Skeletal muscle satellite cell (primary cell): ENCODE data around the gene IGSF9.

Experiments used
- H3K27me3 ChIP-seq: 2 replicates; pipeline ENCODE4 v1.7.0; 2013; ENCODE audit warnings: low read length; ENCODE audit not compliant: control insufficient read depth, insufficient read depth
- H3K36me3 ChIP-seq: 2 replicates; pipeline ENCODE4 v1.7.0; 2013; ENCODE audit warnings: mild to moderate bottlenecking, control low read depth, low read length; ENCODE audit not compliant: insufficient read depth
- H3K4me1 ChIP-seq: 2 replicates; pipeline ENCODE4 v1.7.0; 2013; ENCODE audit warnings: low read length; ENCODE audit not compliant: control insufficient read depth, insufficient read depth
- H3K4me2 ChIP-seq: 2 replicates; pipeline ENCODE4 v1.7.0; 2013; ENCODE audit warnings: mild to moderate bottlenecking, low read length
- H3K4me3 ChIP-seq: 2 replicates; pipeline ENCODE4 v1.7.0; 2013; ENCODE audit warnings: low read length
- H3K9ac ChIP-seq: 2 replicates; pipeline ENCODE4 v1.7.0; 2013; ENCODE audit warnings: mild to moderate bottlenecking, low read depth, low read length, moderate library complexity
- H3K9me3 ChIP-seq: replicated peaks from 2 replicates; pipeline ENCODE4 v1.7.0; 2013; ENCODE audit warnings: mild to moderate bottlenecking, control low read depth, low read length

IGSF9 gene

GRCh38 chr1:159896546-159896930, 48.9 kb downstream of the IGSF9 start:
- H3K4me3 ChIP-seq: no peak overlapping the region
- H3K4me2 ChIP-seq: no peak overlapping the region
- H3K9ac ChIP-seq: no peak overlapping the region
- H3K36me3 ChIP-seq: no peaks in the 10 kb centered on the region
- peaks cover 3% of the 10 kb centered on the region for H3K4me1 ChIP-seq
- no peaks in the 10 kb centered on the region for H3K9me3 ChIP-seq
- H3K27me3 ChIP-seq: no peaks in the 10 kb centered on the region

DNA sequence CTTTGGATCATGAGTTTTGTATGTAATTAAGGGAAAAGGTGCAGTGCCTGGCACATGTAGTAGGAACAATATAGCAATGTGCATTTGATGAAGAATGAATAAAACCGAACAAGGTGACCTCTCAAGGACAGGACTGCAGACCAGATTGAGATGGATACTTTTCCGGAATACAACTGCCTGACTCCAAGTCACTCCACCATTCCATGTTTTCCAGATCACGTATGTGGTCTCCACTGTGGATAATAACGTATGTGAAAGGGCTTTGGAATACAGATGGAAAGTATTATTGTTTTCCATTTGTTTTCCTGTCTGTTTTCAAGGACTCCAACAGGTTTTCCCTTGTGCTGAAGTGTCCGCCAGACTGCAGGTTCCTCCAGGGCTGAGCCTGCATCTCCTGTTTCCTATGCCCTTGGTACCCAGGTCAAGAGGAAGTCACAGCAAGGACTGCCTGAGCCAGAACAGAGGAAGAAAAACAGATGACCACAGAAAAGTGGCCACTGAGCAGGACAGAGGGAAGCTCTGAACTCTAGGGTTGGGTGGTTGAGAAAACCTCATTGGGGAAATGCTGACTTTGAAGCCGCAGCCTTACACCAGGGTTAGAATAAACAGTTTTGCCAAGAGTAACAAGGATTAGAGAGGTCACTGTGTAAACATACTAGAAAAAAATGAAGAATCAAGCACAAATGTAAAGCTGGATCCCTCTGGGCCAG, 49.4 kb downstream of the IGSF9 start:
- Histone ChIP-seq H3K4me1 (peaks cover 8% of the 10 kb centered on the region), H3K9ac (no peak overlapping the region), H3K4me3 (no peak overlapping the region), H3K9me3 (no peaks in the 10 kb centered on the region), H3K36me3 (no peaks in the 10 kb centered on the region), H3K4me2 (no peak overlapping the region), H3K27me3 (no peaks in the 10 kb centered on the region)

- H3K9ac ChIP-seq: no peak overlapping the region
- no peak overlapping the region for H3K4me2 ChIP-seq
- no peak overlapping the region for H3K4me3 ChIP-seq
- no peaks in the 10 kb centered on the region for H3K9me3 ChIP-seq
- peaks cover 11% of the 10 kb centered on the region for H3K4me1 ChIP-seq
- no peaks in the 10 kb centered on the region for H3K27me3 ChIP-seq
- no peaks in the 10 kb centered on the region for H3K36me3 ChIP-seq
Observed at GRCh38 chr1:159895286-159895685, 50.1 kb downstream of the IGSF9 start.

DNA sequence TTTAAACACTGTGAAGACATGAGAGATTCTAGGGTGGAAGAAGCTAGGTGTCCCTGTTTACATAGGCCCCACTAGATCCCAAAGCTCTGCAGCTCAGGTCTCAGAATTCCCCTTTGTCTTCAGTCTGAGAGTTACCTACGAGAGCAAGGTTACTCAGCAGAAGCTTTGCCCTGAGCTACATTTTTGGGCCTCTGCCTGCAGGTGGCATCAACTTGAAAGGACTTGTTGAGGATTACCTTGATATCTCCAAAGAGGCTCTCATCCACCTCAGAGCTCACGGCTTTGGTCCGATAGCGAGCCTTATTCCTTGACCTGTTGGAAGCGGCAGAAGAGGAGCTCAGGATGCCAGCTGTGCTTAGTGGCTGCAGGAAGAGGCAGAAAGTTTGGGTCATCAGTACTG, 52.5 kb downstream of the IGSF9 start:
- Histone ChIP-seq H3K27me3 (no peaks in the 10 kb centered on the region), H3K4me2 (no peak overlapping the region), H3K9ac (no peak overlapping the region), H3K36me3 (no peaks in the 10 kb centered on the region), H3K4me1 (peaks cover 22% of the 10 kb centered on the region), H3K4me3 (no peak overlapping the region), H3K9me3 (no peaks in the 10 kb centered on the region)

DNA sequence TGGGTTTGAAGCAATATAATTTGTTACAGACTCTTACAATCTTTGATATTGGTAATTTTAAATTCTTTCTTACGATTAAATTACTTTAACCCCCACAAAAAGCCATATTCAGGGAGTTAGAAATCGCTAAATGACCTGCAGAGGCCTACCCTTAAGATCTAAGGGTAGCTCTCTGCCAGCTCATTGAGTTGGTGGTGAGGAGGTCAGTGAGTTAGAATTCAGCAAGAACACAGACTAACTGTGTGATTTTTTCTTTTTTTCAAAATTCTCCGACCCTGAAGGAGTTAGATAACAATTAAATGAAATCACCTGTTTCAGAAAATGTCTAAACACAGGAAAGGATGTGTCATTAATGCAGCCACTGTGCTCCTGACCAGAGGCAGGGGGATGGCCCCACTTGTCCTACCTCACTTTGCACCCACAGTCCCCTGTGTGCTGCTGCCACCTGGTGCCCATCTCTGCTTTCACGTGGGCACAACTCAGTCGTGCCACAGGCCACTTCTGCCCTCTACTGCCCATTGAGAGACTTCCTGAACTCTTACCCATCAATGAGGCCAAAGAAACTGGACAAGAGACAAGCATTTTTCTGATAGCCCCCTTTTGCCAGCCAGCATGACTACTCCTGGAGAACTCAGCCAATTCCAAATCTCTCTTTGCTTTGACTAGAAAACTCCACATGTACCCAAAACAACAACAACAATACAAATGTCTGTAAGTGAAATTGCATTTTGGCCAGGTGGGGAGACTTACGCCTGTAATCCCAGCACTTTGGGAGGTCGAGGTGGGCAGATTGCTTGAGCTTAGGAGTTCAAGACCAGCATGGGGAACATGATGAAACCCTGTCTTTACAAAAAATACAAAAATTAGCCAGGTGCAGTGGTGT, 53.9 kb downstream of the IGSF9 start:
- no peaks in the 10 kb centered on the region for H3K36me3 ChIP-seq
- no peak overlapping the region for H3K4me3 ChIP-seq
- H3K9ac ChIP-seq: no peak overlapping the region
- no peaks in the 10 kb centered on the region for H3K9me3 ChIP-seq
- peaks cover 22% of the 10 kb centered on the region for H3K4me1 ChIP-seq
- no peaks in the 10 kb centered on the region for H3K27me3 ChIP-seq
- no peak overlapping the region for H3K4me2 ChIP-seq

DNA sequence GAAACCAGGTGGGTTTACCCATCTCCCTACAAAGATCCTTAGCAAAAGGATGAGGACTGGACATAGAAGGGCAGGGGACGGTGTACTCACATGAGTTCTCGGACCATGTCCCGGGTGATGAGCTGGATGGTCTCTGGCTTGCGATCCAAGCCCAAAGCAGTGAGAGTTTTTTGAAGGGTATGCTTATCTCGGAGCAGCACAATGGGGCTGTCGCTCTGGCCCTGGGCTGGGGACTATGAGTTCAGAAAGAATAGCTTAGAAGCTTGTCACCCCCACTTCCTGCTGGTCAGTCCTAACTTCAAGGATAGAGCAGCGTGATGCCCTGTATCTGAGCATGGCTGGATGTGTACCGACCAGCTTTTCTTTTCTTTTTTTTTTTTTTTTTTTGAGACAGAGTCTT, 55.0 kb downstream of the IGSF9 start:
- Histone ChIP-seq H3K9me3 (no peaks in the 10 kb centered on the region), H3K4me2 (peak overlapping the region; percentile 60), H3K4me3 (peak overlapping the region; percentile 30), H3K4me1 (peaks cover 19% of the 10 kb centered on the region), H3K9ac (peak overlapping the region; percentile 42), H3K27me3 (no peaks in the 10 kb centered on the region), H3K36me3 (no peaks in the 10 kb centered on the region)

GRCh38 chr1:159889821-159890252, 55.6 kb downstream of the IGSF9 start:
- H3K4me1 ChIP-seq: peaks cover 19% of the 10 kb centered on the region
- no peaks in the 10 kb centered on the region for H3K9me3 ChIP-seq
- peak overlapping the region; percentile 60 for H3K4me2 ChIP-seq
- H3K36me3 ChIP-seq: no peaks in the 10 kb centered on the region
- no peaks in the 10 kb centered on the region for H3K27me3 ChIP-seq
- H3K4me3 ChIP-seq: peak overlapping the region; percentile 30
- H3K9ac ChIP-seq: peak overlapping the region; percentile 42

DNA sequence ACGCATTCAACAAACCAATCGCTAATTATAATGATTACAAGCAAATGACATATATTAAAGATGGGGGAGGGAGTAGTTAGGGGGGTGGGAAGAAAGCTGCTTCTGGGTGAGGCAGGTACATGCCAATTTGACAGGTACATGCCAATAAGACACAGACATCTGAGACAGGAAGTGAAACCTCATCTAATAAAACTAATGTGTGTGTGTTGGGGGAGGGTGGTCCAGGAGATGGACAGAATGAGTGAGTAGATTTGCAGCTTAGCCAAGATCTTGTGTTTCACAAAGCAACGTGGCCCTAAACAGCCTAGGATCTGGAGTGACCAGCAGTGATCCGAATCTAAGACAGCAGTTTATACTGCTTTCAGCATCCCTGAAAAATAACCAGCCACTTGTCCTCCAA, 56.2 kb downstream of the IGSF9 start:
- Histone ChIP-seq H3K27me3 (no peaks in the 10 kb centered on the region), H3K9ac (no peak overlapping the region), H3K36me3 (no peaks in the 10 kb centered on the region), H3K4me3 (no peak overlapping the region), H3K4me2 (no peak overlapping the region), H3K9me3 (no peaks in the 10 kb centered on the region), H3K4me1 (peaks cover 19% of the 10 kb centered on the region)

- Histone ChIP-seq H3K36me3 (no peaks in the 10 kb centered on the region), H3K27me3 (no peaks in the 10 kb centered on the region), H3K4me2 (no peak overlapping the region), H3K4me1 (peaks cover 37% of the 10 kb centered on the region), H3K9me3 (no peaks in the 10 kb centered on the region), H3K9ac (no peak overlapping the region), H3K4me3 (no peak overlapping the region)
Observed at GRCh38 chr1:159884296-159884695, 61.1 kb downstream of the IGSF9 start.

DNA sequence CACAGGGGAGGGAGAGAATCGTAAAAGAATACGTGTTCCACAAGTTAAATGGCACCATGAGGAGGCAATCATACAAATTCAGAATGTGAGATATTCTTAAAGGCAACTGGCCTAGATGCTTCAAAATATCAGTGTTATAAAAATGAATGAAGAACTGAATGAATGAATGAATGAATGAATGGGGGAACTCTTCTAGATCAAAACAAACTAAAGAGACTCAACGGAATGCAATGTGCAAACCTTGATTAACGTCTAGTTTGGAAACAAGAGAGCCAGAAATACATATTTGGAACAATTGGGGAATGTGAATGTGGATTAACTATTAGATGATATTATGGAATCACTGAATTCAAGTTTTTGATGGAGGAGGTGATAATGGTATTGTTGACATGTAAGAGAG, 62.3 kb downstream of the IGSF9 start:
- H3K9ac ChIP-seq: no peak overlapping the region
- no peaks in the 10 kb centered on the region for H3K9me3 ChIP-seq
- H3K4me3 ChIP-seq: no peak overlapping the region
- H3K4me2 ChIP-seq: no peak overlapping the region
- no peaks in the 10 kb centered on the region for H3K27me3 ChIP-seq
- H3K4me1 ChIP-seq: peaks cover 42% of the 10 kb centered on the region
- no peaks in the 10 kb centered on the region for H3K36me3 ChIP-seq

DNA sequence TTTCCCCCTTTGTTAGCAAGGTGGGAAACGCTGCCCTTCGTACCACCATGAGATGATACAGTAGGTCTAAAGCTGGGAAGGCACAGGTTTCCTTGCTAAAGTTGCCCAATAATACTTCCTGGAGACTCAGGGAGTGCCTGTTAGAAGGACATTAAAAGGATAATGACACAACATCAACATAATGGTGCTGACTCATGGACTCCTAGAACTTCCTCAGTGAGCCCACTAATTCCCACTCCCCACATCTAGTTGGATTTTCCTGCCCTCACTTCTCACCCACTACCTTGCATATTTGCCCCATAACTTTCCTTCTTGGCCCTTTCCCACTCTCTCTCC, 62.9 kb downstream of the IGSF9 start:
- Histone ChIP-seq H3K4me3 (no peak overlapping the region), H3K27me3 (no peaks in the 10 kb centered on the region)

More for the DNA sequence above, 62.9 kb downstream of the IGSF9 start:
- Histone ChIP-seq H3K4me2 (peak overlapping the region; percentile 46), H3K36me3 (no peaks in the 10 kb centered on the region), H3K4me1 (peaks cover 42% of the 10 kb centered on the region), H3K9me3 (no peaks in the 10 kb centered on the region), H3K9ac (peak overlapping the region; percentile 2)
